ENCODE data around the gene MYOG. TPM values are rescaled to one million over a fixed set of nuclear protein-coding genes. Genes with fewer than 3 reads are reported as not detected.

The MYOG gene
- total RNA-seq, 1 experiment from 2014 or later = not detected

DNA sequence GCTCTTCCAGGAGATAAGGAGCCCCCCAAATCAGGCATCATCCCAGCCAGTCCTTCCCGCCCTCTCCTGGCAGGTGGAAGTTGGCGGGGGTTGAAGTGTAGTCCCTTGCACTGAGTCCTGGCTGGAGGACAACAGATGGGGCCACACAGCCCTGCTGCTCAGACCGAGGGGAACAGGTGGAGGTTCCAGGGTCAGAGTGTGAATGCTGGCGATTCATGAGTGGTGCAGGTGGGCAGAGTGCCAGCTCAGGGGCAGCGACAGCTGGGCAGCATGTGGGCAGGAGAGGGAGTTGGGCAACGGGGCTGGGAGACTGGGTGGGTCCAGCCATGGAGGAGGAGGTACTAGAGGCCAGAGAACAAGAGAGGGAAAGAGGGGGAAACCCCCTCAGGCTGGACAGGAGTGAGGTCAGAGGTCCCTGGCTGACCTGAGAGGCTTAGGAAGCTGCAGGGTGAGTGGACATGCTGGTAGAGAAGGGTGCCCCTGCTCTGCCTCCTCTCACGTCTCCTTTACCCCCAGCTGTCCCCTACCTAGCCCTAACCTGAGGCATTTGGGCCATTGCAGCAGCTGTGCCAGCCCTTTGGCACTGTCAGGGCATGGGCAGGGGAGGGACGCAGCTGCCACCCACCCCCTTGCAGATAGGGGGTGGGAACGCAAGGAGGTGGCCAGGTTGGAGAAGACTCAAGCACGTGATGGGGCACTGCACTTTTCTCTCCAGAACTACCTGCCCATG, 30.4 kb upstream of the MYOG start:
- H4K20me1 ChIP-seq (ENCODE audit: control insufficient read depth, insufficient read depth, insufficient read length) = no peaks in the 10 kb centered on the region
- no peaks in the 10 kb centered on the region for H3K9me3 ChIP-seq (ENCODE audit: control insufficient read depth, low read depth, low read length)
- no peaks in the 10 kb centered on the region for H3K79me1 ChIP-seq (ENCODE audit: insufficient read depth, low read depth, low read length, poor library complexity, severe bottlenecking)
- Mint-ChIP-seq H3K27me3 (ENCODE audit: low read depth) (peaks cover 41% of the 10 kb centered on the region), H3K4me3 (no peak overlapping the region), H3K9me3 (no peaks in the 10 kb centered on the region; a peak in 1 of 5 replicates), H3K27ac (no peak overlapping the region; a peak in 1 of 7 replicates), H3K4me1 (peaks cover 4% of the 10 kb centered on the region in 2 experiments; a peak in 1 of 4 replicates), H3K36me3 (ENCODE audit: insufficient read depth in 1 of 3, low read depth in 3 of 3) (no peaks in the 10 kb centered on the region)
- H3K4me2 ChIP-seq (ENCODE audit: insufficient read depth, insufficient read length, low read length) = no peak overlapping the region
- H2AFZ ChIP-seq (ENCODE audit: low read length) = no peak overlapping the region
- TF ChIP-seq, protein P1, sequence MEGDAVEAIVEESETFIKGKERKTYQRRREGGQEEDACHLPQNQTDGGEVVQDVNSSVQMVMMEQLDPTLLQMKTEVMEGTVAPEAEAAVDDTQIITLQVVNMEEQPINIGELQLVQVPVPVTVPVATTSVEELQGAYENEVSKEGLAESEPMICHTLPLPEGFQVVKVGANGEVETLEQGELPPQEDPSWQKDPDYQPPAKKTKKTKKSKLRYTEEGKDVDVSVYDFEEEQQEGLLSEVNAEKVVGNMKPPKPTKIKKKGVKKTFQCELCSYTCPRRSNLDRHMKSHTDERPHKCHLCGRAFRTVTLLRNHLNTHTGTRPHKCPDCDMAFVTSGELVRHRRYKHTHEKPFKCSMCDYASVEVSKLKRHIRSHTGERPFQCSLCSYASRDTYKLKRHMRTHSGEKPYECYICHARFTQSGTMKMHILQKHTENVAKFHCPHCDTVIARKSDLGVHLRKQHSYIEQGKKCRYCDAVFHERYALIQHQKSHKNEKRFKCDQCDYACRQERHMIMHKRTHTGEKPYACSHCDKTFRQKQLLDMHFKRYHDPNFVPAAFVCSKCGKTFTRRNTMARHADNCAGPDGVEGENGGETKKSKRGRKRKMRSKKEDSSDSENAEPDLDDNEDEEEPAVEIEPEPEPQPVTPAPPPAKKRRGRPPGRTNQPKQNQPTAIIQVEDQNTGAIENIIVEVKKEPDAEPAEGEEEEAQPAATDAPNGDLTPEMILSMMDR (conservative IDR thresholded peaks at IDR 0.05) = no peak
- H3K56ac ChIP-seq (ENCODE audit: insufficient read length, low read depth, low read length) = no peak overlapping the region
- H3K27me3 ChIP-seq (ENCODE audit: insufficient read depth, low read length) = no peaks in the 10 kb centered on the region
- H3K4me1 ChIP-seq (ENCODE audit: insufficient read depth, low read length) = no peaks in the 10 kb centered on the region
- no peak overlapping the region for H4K8ac ChIP-seq (replicated peaks; ENCODE audit: insufficient read length, low read depth, low read length)
- H3K79me2 ChIP-seq (ENCODE audit: insufficient read depth, low read length) = no peaks in the 10 kb centered on the region
- H2BK20ac ChIP-seq (ENCODE audit: low read depth, low read length, poor library complexity, severe bottlenecking) = no peak overlapping the region
- no CpG with 5 or more reads among the region's 10 CpGs for WGBS (ENCODE audit: extremely low coverage, insufficient read length, low lambda C conversion rate)
- H3K9ac ChIP-seq (ENCODE audit: extremely low read depth, insufficient read length, low read length) = no peak overlapping the region
- H2BK15ac ChIP-seq (ENCODE audit: low read depth, low read length) = no peak overlapping the region
- H2BK120ac ChIP-seq (ENCODE audit: low read depth, low read length, poor library complexity, severe bottlenecking) = no peak overlapping the region
- H4K91ac ChIP-seq (ENCODE audit: insufficient read length, low read depth, low read length) = no peak overlapping the region
- no peak overlapping the region for H3K14ac ChIP-seq (ENCODE audit: insufficient read depth, low read length)
- no peak overlapping the region for H3K18ac ChIP-seq (ENCODE audit: insufficient read length, low read depth, low read length)
- no peak overlapping the region for H3K23ac ChIP-seq (ENCODE audit: insufficient read length, low read depth, low read length)
- no peak overlapping the region for H3K4ac ChIP-seq (ENCODE audit: low read depth, low read length)
- no peak overlapping the region for H3T11ph ChIP-seq (ENCODE audit: low read length)
- no peaks in the 10 kb centered on the region for H3K23me2 ChIP-seq (ENCODE audit: insufficient read length, low read depth, low read length, poor library complexity, severe bottlenecking)
- no peak overlapping the region for H4K5ac ChIP-seq (ENCODE audit: insufficient read length, low read depth, low read length)
- H2AK5ac ChIP-seq (ENCODE audit: insufficient read length, low read length) = no peak overlapping the region
- H3K27ac ChIP-seq (ENCODE audit: insufficient read length, low read depth, low read length) = no peak overlapping the region
- H2BK5ac ChIP-seq (ENCODE audit: insufficient read length, low read length) = no peak overlapping the region
- no peak for DNase-seq
- no peak overlapping the region for H2BK12ac ChIP-seq (ENCODE audit: insufficient read length, low read depth, low read length)
